Measurements from ENCODE around the gene ELAVL2.

- TF ChIP-seq CTCF (IDR thresholded peaks at IDR 0.05) (no peak), POLR2A (IDR thresholded peaks at IDR 0.05) (no peak)
Observed at GRCh38 chr9:23766613-23767012, 59.4 kb downstream of the ELAVL2 start.
